HG03469 (cell line): Measurements from ENCODE around the gene TCEA3.

Experiments
- ATAC-seq: cut with Tn5 transposase; IDR thresholded peaks from one replicate; pipeline ENCODE4 v1.9.1; 2021; ENCODE audit warnings: mild to moderate bottlenecking, moderate library complexity, moderate number of reproducible peaks; ENCODE audit not compliant: unreplicated experiment

The TCEA3 gene

DNA sequence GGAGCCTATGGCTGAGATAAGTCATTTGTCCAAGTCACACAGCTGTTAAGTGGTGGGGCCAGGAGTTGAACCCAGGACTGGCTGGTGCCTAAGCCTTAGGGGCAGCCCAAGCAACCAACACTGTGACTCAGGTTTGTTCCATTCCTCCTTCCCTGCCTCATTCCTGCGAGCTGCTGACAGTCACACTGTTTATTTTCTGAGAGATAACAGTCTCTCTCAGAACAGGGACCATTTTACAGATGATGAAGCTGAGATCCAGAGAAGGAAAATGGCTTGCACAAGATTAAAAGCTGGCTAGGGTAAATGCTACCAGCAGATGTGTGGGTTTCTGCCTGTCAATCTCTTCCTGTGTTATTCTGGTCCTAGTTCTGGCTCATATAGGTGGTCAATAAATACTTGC, 24.3 kb upstream of the TCEA3 start:
- no peak for ATAC-seq

DNA sequence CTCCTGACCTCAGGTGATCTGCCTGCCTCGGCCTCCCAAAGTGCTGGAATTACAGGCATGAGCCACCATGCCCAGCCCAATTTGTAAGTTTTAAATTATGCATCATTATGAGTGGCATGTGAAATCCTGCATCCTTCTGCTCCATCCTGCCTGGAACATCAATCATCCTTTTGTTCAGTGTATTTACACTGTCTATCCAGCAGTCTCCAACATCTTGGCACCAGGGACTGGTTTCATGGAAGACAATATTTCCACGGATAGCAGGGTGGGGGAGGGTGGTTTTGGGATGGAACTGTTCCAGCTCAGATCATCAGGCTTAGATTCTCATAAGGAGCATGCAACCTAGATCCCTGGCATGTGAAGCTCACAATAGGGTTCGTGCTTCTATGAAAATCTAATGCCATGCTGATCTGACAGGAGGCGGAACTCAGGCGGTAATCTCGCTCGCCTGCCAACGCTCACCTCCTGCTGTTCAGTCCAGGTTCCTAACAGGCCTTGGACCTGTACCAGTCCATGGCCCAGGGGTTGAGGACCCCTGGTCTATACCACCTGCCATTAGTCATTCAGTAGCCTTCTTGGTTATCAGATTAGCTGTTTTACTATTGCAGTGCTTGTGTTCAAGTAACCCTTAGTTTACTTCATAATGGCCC, 22.2 kb upstream of the TCEA3 start:
- no peak for ATAC-seq

DNA sequence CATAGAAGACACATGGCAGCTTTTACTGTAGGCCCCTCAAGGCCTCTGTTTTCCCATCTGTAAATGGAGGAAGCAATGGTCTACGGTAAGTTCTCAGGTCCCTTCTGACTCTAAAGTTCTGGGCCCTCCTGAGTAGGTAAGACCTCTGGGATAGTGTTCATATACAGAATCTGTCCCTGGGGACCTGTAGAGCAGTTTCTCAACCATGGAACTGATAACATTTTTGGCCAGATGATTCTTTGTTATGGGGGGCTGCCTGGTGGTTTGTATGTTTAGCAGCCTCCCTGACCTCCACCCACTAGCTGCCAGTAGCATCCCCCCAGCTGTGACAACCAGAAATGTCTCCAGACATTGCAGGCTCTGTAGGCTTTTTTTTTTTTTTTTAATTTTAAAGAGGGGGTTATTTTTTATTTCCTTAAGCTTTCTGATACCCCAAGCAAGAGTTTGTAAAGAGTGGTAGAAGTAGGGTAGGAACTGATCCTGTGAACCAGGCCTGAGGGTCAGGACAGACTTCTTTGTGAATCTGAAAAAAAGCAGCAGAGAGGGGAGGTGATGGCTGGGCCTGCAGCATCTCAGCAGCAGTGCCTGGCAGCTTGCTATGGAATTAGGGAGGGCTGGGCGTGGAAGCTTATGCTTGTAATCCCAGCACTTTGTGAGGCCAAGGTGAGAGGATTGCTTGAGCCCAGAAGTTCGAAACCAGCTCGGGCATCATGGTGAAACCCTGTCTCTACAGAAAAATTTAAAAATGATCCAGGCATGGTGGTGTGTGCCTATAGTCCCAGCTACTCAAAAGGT, 20.2 kb upstream of the TCEA3 start:
- ATAC-seq, result no peak

DNA sequence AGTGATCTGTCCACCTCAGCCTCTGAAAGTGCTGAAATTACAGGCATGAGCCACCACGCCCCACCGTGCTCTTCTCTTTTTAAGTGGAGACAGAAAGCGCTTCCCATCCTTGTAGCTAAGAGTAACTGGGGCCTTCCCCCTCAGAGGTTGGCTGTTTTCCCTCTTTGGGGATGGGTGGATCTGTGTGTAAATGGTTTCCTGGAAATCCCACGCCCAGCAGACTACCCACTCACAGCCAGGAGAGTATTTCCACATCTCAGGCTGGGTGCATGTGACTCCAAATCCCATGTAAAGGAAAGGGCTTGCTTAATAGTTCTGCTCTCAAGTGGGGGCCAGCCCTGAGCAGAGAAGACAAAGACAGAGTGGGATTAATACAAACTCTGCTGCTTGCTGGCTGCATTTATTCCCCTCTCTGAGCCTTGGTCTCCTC, 19.6 kb upstream of the TCEA3 start:
- no peak for ATAC-seq

DNA sequence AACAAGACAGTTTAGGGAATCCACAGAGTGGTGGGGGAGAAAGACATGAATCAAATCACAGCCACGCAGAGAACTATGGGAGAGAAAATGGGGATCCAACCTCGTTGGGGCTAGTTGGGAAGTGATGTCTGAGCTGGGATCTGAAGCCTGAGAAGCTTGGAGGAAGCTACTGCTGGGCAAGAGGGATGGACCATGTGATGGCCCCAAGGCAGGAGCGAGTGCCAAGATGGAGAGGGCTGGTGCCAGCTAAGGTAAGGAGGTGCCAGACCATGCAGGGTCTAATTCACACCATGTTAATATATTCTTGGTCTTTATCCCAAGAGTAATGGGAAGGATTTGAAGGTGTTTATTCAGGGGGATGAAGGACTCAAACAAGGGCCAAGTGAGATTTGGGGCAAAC, 18.2 kb upstream of the TCEA3 start:
- ATAC-seq, result no peak

DNA sequence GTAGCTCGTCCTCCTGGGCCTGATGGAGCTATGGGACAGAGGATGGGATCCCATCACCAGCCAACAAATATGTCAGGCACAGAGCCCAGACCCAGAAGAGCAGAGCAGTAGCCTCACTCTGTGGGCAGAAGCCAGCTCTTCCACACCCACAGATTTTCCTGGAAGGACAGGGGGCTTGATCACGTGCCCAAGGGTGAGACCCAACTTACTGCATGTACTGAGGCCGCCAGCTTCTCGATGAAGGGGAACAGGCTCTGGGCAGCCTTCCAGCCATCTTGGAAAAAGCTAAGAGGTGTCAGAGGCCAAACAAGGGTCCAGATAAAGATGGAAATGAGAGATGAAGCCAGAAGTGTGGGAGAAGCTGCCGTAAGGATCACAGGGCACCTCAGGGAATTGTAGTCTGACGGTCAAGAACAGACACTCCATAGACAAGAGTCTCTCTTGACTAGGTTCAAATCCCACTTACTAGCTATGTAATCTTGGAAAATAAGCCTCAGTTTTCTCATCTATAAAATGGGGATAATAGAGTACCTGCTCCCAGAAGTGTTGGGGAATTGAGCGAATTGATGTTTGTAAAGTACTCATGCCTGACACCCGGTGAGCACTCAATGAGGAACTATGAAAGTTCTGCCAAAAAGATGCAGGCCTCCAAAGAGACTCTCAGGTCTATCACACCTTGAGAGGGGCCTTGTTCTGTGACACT, 17.0 kb upstream of the TCEA3 start:
- no peak for ATAC-seq

DNA sequence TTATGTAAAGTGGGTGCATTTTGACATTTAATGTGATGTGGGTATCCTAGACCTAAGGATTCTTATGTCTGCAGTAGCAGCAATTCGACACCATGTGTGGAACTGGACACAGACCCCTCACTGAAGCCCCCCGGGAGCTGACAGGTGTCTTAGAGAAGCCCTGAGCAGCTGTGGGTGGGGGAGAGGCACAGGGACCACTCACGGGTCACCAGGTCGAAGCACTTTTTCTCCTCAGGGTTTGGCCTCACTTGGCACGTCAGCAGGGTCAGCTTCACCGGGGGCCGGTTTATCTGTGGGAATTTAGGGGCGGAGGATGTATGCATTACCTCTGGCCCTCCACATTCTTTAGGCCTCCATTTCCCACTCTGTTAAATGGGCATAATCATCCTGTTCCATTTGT, 14.0 kb upstream of the TCEA3 start:
- no peak for ATAC-seq

DNA sequence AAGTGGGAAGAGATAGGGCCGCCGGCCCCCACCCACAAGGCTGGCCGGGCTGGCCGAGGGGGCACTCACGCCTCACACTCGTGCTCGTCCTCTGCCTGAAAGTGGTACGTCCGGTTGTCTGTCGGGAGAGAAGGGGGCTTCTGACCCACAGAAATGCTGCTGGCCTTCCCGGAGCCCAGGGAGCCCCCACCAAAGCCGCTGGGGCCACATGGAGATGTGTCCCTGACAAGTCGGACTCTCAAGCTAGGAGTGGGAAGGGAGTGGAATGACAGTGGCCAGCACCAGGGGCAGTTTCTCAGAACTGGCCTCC, 12.8 kb upstream of the TCEA3 start:
- no peak for ATAC-seq

DNA sequence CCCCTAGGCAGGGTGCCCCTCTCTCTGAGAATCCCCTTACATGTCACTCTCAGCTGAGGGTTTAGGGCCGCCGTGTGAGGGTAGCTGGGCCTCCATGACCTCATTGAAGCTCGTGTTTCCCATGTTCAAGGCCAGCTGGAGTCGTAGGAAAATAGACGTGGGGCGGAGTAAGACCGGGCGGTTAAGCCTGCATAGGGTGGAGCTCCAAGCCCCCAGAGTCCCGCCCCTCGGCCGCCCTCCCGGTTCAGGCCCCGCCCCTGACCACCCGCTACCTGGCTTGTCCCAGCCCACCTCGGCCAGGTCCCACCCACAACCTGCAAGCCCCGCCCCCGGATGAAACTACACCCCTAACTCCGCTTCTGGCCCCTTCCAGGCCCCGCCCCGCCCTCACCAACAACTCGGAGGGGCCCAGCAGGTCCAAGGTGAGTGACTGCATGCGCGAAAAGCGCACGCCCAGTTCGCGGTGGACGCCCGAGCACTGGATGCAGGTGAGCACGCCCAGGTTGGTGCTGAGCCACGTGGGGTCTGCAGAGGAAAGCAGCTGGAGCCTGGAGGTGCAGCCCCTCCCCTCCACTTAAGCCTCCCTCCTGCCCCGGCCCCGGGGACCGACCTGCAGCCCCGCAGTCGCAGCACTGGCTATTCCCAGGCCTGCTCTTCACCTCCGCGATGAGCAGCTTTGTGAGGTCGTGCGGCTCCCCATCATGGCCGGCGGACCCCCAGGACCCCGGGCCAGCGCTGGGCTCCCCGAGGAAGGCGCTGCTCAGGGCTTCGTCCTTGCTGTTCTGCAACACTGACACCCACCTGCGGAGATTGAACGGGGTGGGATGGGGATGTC, 12.2 kb upstream of the TCEA3 start:
- no peak for ATAC-seq

DNA sequence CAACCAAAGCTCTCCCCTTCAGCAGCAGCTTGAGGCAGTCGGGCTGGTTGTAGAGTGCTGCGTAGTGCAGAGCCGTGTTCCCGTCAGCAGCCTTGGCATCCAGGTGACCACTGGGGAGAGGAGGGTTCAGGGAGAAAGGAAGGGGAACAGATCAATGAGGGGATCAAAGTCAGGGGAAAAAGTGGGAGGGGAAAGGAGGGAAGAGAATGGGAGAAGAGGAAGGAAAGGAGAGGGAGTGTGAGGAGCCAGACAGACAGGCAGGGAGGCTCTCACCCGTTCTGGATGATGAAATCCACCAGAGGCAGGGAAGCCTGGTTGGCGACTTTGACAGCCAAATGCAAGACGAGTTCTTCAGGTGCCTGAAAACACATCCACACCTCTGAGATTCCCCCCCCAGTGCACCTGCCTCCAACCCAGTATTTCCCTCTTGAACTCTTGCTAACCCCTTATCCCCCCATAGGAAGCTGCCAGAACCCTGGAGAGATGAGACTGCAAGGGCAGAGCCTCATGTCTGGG, 9.8 kb upstream of the TCEA3 start:
- no peak for ATAC-seq

DNA sequence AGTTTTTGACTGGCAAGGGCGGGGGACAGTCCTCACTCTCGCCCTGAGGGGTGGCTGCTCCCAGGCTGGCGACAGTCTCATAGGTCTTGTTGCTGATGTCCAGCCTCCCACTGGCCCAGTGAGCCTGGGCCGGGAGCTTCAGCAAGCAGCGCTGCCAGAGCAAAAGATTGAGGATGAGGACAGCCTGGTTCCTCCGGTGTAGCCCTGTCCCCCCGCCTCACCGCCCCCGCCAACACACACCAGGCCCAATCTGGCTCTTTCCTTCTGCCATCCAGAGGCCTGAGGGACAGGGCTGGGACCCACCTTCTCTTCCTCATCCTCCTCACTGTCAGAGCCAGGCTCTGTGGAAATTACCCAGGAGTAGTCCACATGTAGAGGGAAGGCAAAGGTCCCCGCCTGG, 8.6 kb upstream of the TCEA3 start:
- no peak for ATAC-seq

DNA sequence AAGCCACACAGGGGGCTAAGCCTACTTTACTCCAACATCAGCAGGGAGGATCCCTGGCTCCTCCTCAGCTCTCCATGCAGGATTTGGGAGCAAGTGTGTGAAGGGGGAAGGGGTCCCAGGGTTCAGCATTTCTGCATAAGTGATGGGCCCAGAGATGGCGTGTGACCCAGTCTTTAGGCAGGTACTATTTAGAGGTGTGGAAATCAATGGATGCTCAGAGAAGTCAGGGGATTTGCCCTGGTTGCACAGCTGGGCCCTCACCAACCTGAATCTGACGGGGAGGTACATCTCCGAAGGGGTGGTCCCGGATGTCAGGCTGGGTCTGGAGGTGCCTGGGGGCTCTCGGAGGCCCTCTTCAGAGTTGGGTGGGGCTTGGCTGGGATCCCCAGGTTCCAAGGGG, 6.9 kb upstream of the TCEA3 start:
- no peak for ATAC-seq

DNA sequence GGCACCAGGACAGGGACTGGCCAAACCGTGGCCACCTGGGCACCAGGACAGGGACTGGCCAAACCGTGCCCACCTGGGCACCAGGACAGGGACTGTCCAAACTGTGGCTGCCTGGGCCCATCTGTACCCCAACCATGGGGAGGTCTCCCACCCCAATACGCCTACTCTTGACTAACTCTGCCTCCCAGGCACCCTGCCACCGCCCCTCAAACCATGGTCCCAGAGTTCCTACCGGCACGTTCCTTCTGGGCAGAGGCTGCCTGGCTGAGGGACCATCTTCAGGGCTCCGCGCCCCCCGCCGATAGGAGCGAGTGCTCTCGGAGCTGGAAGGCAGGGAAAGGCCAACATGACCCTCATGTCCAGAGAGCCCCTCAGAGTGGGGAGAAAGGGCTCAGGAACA, 6.3 kb upstream of the TCEA3 start:
- no peak for ATAC-seq

DNA sequence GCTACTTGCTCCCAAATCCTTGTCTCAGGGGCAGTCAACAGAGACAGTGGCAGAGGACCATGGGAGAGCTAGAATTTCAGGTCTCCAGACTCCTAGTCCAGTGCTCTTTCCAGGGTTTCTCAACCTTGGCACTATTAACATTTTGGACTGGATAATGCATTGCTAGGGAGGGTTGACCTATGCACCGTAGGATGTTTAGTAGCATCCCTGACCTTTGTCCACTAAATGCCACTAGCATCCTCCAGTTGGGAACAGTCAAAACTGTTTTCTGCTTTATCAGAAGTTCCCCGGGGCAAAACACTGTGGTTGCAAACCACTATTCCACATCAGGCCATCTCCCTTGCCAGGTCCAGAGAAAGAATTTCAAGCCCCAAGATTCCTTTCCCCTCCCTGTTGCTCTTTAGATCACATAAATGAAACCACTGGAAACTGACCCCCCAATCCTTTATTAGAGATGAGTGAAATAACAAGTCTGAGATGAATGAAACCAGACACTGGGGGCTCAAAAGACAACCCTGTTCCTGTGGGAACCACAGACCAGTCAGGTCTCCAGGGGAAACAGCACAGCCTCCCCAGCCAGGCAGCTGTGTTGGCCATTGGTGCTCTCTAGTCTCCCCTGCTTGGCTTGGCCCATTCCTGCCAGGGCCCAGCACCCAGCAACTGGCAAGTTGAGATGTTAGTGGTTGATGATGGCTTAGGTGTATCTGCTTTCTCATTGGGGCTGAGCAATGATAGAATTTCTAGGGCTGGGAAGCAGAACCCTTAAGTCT, 3.8 kb upstream of the TCEA3 start:
- no peak for ATAC-seq

DNA sequence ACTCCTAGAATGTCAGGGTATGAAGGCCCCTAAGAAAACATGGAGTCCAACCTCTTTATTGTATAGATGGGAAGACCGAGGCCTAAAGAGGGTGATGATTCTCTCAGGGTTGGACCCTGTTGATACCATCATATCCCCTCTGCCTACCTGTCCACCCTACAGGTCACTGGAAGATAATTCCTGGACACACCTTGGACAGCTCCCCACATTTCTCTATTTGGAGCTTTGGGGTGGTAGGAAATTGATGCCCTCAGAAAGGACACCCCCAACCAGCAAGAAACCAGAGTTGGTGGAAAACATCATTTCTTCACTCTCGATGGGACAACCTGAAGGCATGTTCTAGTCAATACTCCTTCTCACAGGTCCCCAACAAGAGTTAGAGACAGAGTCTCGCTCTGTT, 3.0 kb upstream of the TCEA3 start:
- no peak for ATAC-seq

DNA sequence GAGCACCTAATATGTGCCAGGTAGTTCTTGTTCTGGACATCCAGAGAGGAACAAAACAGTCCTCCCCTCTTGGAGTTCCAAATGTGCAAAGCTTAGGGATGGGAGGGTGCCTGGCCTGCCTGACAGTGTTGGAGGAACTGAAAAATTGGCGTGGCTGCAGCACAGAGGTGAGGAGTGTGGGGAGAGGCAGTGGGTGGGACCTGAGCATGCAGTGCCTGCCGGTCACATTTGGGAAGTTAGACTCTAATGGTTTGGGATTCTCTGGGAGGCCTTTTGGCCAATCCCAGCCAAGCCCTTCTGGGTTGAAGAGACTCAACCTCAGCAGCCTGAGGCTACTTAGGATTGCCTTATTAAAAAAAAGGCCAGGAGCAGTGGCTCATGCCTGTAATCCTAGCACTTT, 2.3 kb upstream of the TCEA3 start:
- ATAC-seq, result no peak

DNA sequence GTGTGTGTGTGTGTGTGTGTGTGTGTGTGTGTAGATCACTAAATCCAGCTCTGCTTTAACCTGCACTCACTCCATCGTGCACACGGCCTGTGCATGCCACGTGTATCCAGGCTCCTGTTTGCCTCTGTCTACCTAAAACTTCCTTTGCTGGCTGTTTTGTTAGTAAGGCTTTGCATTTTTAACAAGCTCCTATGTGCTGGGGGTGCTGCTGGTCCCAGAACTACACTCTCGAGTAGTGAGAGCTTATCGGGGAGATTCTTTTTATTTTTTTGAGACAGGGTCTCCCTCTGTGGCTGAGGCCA, 596 bp upstream of the TCEA3 start:
- no peak for ATAC-seq

DNA sequence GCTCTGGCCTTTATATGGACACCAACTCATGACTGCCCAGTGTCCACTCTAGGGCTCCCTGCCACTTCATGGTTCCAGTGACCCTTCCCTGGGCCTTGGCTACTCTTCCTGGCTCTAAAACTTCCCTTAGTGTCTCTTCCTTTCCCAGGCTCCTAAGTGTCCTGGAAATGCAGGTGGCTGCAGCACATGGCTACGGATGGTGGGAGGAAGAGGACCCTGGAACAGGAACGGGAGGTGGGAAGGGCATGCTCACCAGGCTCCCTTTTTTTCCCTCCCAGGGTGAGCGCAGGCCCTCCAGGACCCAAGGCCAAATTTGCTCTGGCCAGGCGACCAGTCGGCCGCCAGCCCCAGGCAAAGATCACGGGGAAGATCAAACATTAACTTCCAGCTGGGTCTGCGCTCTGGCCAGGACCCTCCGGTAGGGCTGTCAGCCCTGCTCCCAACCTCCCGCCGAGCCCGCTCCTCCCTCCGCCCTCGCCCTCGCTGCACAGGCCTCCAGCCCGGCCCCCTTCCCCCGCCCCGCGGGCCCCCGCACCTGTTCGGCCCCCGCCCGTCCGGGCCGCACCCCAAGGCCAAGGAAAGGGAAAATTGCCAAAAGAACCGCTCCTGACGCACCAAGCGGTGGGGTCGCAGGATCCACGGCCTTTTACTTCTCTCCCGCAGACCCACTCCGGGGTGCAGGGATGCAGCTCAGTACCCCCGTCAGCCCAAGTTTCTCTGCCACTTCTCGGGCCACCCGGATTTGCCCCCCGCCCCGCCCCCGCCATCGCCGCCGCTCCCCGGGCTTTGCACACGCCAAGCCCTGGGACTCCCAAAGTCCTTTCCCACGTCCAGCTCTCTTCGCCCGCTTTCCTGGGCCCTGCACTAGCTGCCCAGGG, 894 bp downstream of the TCEA3 start:
- ATAC-seq, result no peak

DNA sequence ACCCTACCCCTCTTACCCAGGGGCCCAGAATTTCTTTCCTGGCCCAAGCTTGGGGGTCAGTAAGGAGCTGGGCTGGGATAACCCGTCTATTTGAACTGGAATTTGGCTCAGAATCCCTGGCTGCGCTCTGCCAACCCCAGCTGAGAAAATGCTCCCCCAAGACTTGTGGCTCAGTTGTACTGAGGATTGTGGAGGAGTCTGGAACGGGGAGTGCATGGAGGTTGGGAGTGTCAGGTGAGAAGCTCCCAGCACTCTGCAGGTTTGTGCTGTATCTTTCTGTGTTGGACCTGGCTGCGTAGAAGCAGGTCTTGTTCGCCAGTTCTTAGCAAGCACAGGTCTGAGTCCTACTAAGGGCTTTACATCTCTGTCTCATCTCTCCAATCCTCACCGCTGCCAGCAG, 1.6 kb downstream of the TCEA3 start:
- no peak for ATAC-seq
